ENCODE results near the gene MYL10.

MYL10 gene

DNA sequence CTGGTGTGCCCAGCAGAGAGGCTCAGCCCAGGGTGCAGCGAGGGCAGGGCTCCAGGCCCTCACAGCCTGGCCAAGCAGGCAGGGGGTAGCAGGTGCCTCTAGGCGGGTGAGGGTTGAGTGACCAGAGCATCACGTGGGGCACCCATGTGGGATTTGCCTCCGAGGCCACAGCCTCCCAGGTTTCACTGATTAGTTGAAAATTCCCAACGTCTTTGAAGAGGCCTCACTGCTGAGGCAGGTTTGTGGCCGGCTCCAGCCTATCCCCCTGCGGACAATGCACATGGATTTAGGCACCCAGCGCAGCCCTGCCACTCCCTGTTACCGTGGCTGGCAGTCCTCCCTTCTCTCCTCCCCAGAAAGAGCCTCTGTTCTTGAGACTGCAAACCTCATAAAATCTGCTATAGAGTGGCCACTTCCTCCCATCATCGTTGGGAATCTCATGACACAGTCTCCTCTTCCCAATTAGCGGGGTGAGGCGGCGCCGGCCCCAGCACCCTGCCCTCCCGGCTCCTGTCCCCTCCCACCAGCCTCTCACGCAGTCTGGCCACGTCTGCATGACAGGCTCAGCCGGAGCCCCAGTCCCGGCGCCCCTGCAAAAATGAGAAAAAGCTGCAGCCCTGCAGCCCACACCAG lies 10.8 kb downstream of the MYL10 start:
- no peaks in the 10 kb centered on the region for H3K27me3 ChIP-seq (ENCODE audit: insufficient read depth, low read length)
- H3K4me3 ChIP-seq (ENCODE audit: low read length) = no peak overlapping the region
- 82% methylated on average over 20 of the region's 20 CpGs for WGBS

DNA sequence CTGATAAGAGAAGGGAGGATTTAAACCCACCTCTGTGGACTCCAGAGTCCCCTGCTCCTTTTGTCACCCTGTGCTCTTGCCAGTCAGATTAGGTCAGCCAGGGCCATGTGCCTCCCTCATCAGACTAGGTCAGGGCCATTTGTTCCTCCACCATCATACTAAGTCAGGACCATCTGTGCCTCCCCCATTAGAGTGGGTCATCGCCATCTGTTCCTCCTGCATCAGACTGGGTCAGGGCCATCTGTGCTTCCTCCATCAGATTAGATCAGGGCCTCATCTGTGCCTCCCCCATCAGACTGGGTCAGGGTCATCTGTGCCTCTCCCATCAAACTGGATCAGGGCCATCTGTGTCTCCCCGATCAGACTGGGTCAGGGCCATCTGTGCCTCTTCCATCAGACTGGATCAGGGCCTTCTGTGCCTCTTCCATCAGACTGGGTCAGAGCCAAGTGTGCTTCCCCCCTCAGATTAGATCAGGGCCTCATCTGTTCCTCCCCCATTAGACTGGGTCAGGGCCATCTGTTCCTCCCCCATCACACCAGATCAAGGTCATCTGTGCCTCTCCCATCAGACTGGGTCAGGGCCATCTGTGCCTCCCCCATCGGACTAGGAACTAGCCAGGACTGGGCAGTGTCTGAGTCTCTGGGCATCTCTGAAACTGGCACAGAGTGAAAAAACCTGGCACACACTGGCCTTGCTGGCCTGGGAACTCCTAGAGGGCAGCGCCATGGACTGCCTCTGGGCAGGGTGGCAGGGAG lies 11.5 kb downstream of the MYL10 start:
- Histone ChIP-seq H3K4me1 (ENCODE audit: insufficient read depth, low read length) (peaks cover 26% of the 10 kb centered on the region), H3K9me3 (ENCODE audit: insufficient read depth, low read depth, low read length) (no peaks in the 10 kb centered on the region), H3K27ac (ENCODE audit: low read depth, low read length) (no peak overlapping the region)

More for the DNA sequence above, 10.8 kb downstream of the MYL10 start:
- Histone ChIP-seq H3K27ac (ENCODE audit: low read depth, low read length) (no peak overlapping the region), H3K9ac (ENCODE audit: low read depth, low read length) (no peak overlapping the region), H3K36me3 (ENCODE audit: insufficient read depth, low read length) (no peaks in the 10 kb centered on the region), H3K9me3 (ENCODE audit: insufficient read depth, low read depth, low read length) (no peaks in the 10 kb centered on the region), H3K4me1 (ENCODE audit: insufficient read depth, low read length) (peaks cover 19% of the 10 kb centered on the region)

DNA sequence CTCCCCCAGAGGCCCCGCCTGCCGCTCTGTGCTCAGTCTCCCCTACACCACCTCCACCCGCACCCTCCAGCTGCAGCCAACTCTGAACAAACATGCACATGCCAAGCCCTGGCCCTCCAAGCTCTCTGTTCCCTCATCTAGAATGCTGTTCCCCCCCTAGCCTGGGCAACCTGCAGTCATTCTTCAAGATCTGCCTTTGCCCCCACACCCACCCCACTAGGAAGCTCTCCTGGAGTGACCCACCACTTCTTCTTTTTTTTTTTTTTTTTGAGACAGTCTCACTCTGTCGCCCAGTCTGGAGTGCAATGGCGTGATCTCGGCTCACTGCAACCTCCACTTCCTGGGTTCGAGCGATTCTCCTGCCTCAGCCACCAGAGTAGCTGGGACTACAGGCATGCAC lies 13.7 kb downstream of the MYL10 start:
- no peak overlapping the region for H3K27ac ChIP-seq (ENCODE audit: low read depth, low read length)
- 91% methylated on average over 8 of the region's 8 CpGs for WGBS
- no peaks in the 10 kb centered on the region for H3K9me3 ChIP-seq (ENCODE audit: insufficient read depth, low read depth, low read length)
- peaks cover 27% of the 10 kb centered on the region for H3K4me1 ChIP-seq (ENCODE audit: insufficient read depth, low read length)
- no peak overlapping the region for H3K4me3 ChIP-seq (ENCODE audit: low read length)
- no peaks in the 10 kb centered on the region for H3K36me3 ChIP-seq (ENCODE audit: insufficient read depth, low read length)
- no peaks in the 10 kb centered on the region for H3K27me3 ChIP-seq (ENCODE audit: insufficient read depth, low read length)
- H3K9ac ChIP-seq (ENCODE audit: low read depth, low read length) = no peak overlapping the region

More for the DNA sequence above, 11.5 kb downstream of the MYL10 start:
- H3K9ac ChIP-seq (ENCODE audit: low read depth, low read length) = no peak overlapping the region
- H3K36me3 ChIP-seq (ENCODE audit: insufficient read depth, low read length) = no peaks in the 10 kb centered on the region
- WGBS = 87% methylated on average over 4 of the region's 4 CpGs
- H3K27me3 ChIP-seq (ENCODE audit: insufficient read depth, low read length) = no peaks in the 10 kb centered on the region
- no peak overlapping the region for H3K4me3 ChIP-seq (ENCODE audit: low read length)

DNA sequence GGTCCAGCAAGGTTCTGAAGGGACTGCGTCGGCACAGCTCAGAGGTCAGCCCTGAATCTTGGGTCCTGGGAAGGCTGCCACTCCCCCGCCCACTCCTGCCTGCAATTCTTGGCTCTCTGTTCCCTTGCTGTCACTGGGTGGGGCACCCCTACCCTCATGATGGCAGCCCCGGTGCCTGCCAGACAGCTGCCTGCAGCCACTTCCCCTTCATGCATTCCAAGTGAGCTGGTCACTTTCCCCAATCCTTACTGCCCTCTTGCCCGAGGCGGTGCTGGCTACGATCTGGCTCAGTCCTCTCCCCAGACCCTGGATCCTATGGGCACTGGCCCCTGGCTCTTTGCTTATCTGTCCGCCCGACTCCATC lies 14.2 kb downstream of the MYL10 start:
- H3K4me1 ChIP-seq (ENCODE audit: insufficient read depth, low read length) = peaks cover 27% of the 10 kb centered on the region
- no peak overlapping the region for H3K4me3 ChIP-seq (ENCODE audit: low read length)
- H3K9me3 ChIP-seq (ENCODE audit: insufficient read depth, low read depth, low read length) = no peaks in the 10 kb centered on the region
- no peaks in the 10 kb centered on the region for H3K36me3 ChIP-seq (ENCODE audit: insufficient read depth, low read length)
- H3K27ac ChIP-seq (ENCODE audit: low read depth, low read length) = no peak overlapping the region
- H3K27me3 ChIP-seq (ENCODE audit: insufficient read depth, low read length) = no peaks in the 10 kb centered on the region
- H3K9ac ChIP-seq (ENCODE audit: low read depth, low read length) = no peak overlapping the region
- 59% methylated on average over 9 of the region's 9 CpGs for WGBS

DNA sequence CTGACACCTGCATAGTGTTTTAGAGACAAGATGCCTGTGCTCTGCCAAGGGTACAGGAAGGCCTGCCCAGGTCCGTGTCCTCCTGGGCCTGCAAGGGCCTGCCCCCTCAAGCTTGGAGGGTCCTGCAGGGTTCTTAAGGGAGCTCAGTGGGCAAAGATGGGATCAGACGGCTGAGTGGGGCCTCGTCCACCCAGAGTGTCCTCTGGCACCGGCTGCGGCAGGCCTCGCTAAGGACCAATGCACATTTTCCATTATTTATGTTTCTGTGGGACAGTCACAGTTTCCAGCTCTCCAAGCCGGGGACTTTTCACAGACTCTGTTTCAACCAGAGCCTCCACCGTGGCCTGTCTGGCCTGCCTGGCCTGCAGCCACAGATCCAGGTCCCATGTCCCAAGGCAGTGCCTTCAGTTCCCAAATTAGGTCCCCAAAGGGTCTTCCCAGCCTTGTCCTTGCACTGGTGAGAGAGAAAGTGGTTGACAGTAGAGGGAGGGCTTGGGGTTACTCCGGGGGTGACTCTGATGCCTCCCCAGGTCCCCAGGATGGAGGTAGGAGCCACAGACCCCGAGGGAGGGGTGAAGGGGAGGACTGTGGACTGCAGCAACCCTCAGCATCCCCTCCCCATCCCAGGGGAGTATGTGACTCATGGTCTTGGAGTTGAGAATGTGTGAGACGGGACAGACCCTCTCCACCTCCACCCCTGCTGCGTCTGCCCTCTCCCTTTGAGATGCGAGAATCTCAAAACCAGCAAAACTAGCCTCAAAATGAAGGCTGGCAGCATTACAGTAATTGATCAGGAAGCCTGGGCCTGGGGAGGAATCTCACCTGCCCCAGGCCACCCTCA lies 14.8 kb downstream of the MYL10 start:
- WGBS = 70% methylated on average over 12 of the region's 13 CpGs
- Histone ChIP-seq H3K4me3 (ENCODE audit: low read length) (no peak overlapping the region), H3K4me1 (ENCODE audit: insufficient read depth, low read length) (peaks cover 27% of the 10 kb centered on the region), H3K36me3 (ENCODE audit: insufficient read depth, low read length) (no peaks in the 10 kb centered on the region), H3K9ac (ENCODE audit: low read depth, low read length) (no peak overlapping the region), H3K27ac (ENCODE audit: low read depth, low read length) (peak overlapping the region; percentile 7; the same call in 1 of the 2 replicates), H3K9me3 (ENCODE audit: insufficient read depth, low read depth, low read length) (no peaks in the 10 kb centered on the region), H3K27me3 (ENCODE audit: insufficient read depth, low read length) (no peaks in the 10 kb centered on the region)

DNA sequence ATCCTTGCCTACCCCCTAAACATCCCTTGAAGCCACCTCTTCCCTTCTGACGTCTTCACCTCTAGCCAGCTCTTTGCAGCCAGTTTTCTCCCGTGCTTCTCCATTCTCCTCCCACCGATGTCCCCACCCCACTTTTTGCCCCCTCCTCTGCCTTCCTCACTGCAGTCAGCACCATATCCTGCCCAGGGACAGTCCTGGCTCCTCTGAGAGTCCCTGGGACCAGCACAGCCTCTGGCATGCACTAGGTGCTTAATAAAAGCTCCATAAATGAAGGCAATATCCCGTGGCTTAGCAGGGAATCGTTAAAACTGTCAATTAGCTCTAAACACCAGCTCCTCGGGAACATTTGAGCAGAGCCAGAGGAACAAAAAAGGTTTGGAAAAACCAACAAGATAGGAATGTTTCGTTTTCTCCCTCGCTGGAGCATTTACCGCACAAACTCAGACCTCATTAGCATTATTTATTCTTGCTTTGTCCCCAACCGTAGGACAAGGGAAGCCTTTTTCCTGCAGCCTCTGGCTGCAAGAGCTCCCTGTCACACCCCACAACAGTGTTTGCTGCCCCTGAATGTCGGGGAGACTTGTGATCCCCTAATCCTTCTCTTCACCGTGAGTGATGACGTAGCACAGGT lies 16.1 kb downstream of the MYL10 start:
- peaks cover 30% of the 10 kb centered on the region for H3K4me1 ChIP-seq (ENCODE audit: insufficient read depth, low read length)
- H3K36me3 ChIP-seq (ENCODE audit: insufficient read depth, low read length) = no peaks in the 10 kb centered on the region
- no peaks in the 10 kb centered on the region for H3K9me3 ChIP-seq (ENCODE audit: insufficient read depth, low read depth, low read length)
- H3K27ac ChIP-seq (ENCODE audit: low read depth, low read length) = peak overlapping the region; percentile 66
- H3K9ac ChIP-seq (ENCODE audit: low read depth, low read length) = peak overlapping the region; percentile 32
- H3K4me3 ChIP-seq (ENCODE audit: low read length) = no peak overlapping the region
- WGBS = 28% methylated on average over 13 of the region's 13 CpGs
- no peaks in the 10 kb centered on the region for H3K27me3 ChIP-seq (ENCODE audit: insufficient read depth, low read length)

DNA sequence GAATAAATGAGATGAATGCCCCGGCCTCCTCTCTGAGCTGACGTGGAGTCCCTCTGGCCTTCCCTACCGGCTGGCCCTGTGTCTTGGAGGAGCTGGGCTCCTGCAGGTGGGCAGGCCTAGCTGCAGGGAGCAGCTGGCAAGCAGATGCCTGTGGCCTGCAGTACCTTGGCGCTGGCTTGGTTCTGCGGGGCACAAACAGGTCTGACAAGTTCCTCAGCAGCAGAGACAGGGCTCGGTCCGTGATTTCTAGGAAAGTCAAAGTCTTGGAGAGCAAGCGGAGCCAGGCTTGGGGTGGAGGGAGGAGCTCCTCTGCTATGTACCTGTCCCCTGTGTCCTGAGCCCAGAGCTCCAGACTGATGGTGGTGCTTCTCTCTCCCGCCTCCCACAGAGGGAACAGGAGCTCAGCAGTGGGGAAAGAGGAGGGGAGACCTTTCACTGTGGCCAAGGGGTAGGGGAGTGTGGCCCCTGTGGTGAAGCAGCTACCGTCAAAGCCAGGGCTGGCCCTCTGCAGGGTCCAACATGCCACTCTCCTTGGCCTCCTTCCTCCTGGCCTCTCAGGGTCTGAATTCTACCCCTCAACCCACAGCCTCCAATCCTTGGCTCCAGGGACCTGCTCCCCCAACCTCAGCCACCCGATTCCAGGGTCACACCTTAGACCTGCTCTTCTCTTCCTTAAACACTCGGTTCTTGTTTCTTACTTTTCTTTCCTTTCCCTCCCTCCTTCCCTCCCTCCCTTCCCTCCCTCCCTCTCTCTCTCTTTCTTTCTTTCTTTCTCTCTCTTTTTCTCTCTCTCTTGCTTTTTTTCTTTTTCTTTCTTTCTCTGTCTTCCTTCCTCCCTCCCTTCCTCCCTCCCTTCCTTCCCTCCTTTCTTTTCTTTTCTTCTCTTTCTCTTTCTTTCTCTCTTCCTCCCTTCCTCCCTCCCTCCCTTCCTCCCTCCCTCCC lies 20.1 kb downstream of the MYL10 start:
- WGBS = 79% methylated on average over 12 of the region's 12 CpGs
- Histone ChIP-seq H3K36me3 (ENCODE audit: insufficient read depth, low read length) (no peaks in the 10 kb centered on the region), H3K4me3 (ENCODE audit: low read length) (no peak overlapping the region), H3K9ac (ENCODE audit: low read depth, low read length) (no peak overlapping the region), H3K9me3 (ENCODE audit: insufficient read depth, low read depth, low read length) (no peaks in the 10 kb centered on the region), H3K27ac (ENCODE audit: low read depth, low read length) (no peak overlapping the region), H3K4me1 (ENCODE audit: insufficient read depth, low read length) (peaks cover 22% of the 10 kb centered on the region), H3K27me3 (ENCODE audit: insufficient read depth, low read length) (no peaks in the 10 kb centered on the region)

DNA sequence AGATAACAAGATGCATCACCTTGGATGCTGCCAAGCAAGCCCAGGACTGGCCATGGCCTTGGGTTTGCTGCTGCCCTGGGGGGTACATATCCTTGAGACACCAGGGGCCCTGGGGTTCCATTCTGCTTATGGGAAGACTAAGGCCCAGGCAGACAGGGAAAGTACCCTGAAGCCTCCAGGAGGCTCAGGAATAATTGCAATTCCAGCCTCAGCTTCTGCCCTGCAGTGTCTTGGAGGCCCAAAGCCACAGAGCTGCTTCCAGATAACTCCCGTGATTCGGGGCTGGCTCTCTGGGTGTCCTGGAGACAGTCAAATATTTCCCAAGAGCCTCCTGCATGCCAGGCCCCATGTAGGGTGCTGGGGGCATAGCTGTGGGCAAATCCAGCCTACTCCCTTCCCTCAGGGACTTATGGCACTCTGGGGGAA lies 22.6 kb downstream of the MYL10 start:
- Histone ChIP-seq H3K4me1 (ENCODE audit: insufficient read depth, low read length) (peaks cover 8% of the 10 kb centered on the region), H3K9ac (ENCODE audit: low read depth, low read length) (no peak overlapping the region), H3K9me3 (ENCODE audit: insufficient read depth, low read depth, low read length) (no peaks in the 10 kb centered on the region), H3K4me3 (ENCODE audit: low read length) (no peak overlapping the region), H3K27me3 (ENCODE audit: insufficient read depth, low read length) (no peaks in the 10 kb centered on the region), H3K27ac (ENCODE audit: low read depth, low read length) (no peak overlapping the region), H3K36me3 (ENCODE audit: insufficient read depth, low read length) (no peaks in the 10 kb centered on the region)
- WGBS = 86% methylated on average over 2 of the region's 2 CpGs

DNA sequence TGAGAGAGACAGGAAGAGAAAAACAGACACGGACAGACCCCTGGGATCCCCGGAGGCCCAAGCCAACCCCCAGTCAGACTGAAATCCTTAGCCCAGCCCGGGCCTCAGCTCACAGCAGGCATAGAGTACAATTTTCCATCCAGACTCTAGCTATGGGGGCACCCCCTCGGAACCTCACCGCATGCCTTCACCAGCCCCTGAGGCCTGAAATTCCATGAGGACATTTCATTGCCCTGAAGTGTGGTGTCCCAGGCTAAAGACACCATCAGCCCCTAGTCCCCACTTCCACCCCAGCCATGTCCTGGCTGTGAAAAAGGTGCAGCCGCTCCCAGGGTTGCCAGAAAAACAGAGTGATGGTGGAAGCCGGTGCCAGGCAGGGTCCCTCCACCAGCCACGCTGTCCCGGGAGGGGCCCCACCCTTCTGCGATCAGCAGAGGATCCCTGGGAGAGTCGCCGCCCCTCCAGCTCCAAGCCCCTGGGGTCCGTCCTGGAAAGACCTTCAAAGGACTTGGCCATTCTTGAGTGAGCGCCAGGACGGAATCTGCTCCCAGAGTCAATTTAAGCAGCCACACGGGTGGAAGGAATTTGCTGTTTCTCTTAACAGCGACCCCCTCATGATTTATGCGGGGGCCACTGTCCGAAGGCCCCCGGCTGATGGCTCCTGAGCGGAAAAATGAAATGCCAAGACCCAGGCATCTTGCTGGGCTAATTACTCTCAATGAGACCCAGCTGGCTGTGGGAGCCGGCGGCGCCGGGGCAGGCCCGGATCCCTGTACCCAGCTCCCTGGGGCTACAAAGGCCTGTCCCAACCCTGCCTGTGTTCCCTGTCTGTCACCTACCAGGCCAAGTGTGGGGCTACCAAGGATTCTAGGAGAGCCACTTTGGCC lies 23.2 kb downstream of the MYL10 start:
- 87% methylated on average over 26 of the region's 26 CpGs for WGBS
- Histone ChIP-seq H3K9ac (ENCODE audit: low read depth, low read length) (no peak overlapping the region), H3K36me3 (ENCODE audit: insufficient read depth, low read length) (no peaks in the 10 kb centered on the region), H3K4me3 (ENCODE audit: low read length) (no peak overlapping the region), H3K27ac (ENCODE audit: low read depth, low read length) (no peak overlapping the region), H3K9me3 (ENCODE audit: insufficient read depth, low read depth, low read length) (no peaks in the 10 kb centered on the region), H3K4me1 (ENCODE audit: insufficient read depth, low read length) (peaks cover 8% of the 10 kb centered on the region), H3K27me3 (ENCODE audit: insufficient read depth, low read length) (no peaks in the 10 kb centered on the region)
